HG02571 (cell line): Measurements from ENCODE around the gene PPM1E.
"Not testable (repeated sequence)": the region's sequence is repeated elsewhere in the genome, so short reads cannot be mapped to it uniquely, and the experiment has no call there.

Experiments
- ATAC-seq: cut with Tn5 transposase; IDR thresholded peaks from one replicate; pipeline ENCODE4 v1.9.1; 2021; ENCODE audit warnings: mild to moderate bottlenecking, moderate library complexity; ENCODE audit not compliant: unreplicated experiment

The PPM1E gene

GRCh38 chr17:58755577-58756245 lies at the start of gene PPM1E:
Gene PPM1E (plus strand): TSS chr17:58755854.
- no peak for ATAC-seq

- no peak for ATAC-seq
Observed at GRCh38 chr17:58706351-58707140, 49.1 kb upstream of the PPM1E start.

- ATAC-seq = no peak
Observed at GRCh38 chr17:58710948-58711552, 44.6 kb upstream of the PPM1E start.

GRCh38 chr17:58722274-58722673 lies 33.4 kb upstream of the PPM1E start:
- no peak for ATAC-seq

- ATAC-seq = no peak
Observed at GRCh38 chr17:58722696-58723095, 33.0 kb upstream of the PPM1E start.

- no peak for ATAC-seq
Observed at GRCh38 chr17:58728798-58729197, 26.9 kb upstream of the PPM1E start.

GRCh38 chr17:58730937-58731336 lies 24.7 kb upstream of the PPM1E start:
- ATAC-seq = no peak

GRCh38 chr17:58734040-58734439 lies 21.6 kb upstream of the PPM1E start:
- ATAC-seq = no peak

- ATAC-seq = no peak
Observed at GRCh38 chr17:58734811-58735210, 20.8 kb upstream of the PPM1E start.

- ATAC-seq = no peak
Observed at GRCh38 chr17:58741121-58741625, 14.5 kb upstream of the PPM1E start.

GRCh38 chr17:58747674-58748073 lies 8.0 kb upstream of the PPM1E start:
- no peak for ATAC-seq

GRCh38 chr17:58749627-58750026 lies 6.0 kb upstream of the PPM1E start:
- ATAC-seq = not testable (repeated sequence)

GRCh38 chr17:58753026-58753425 lies 2.6 kb upstream of the PPM1E start:
- no peak for ATAC-seq

- ATAC-seq = no peak
Observed at GRCh38 chr17:58755269-58755576, 431 bp upstream of the PPM1E start.

- no peak for ATAC-seq
Observed at GRCh38 chr17:58756246-58757161, 850 bp downstream of the PPM1E start.

GRCh38 chr17:58757162-58757613 lies 1.5 kb downstream of the PPM1E start:
- no peak for ATAC-seq

- no peak for ATAC-seq
Observed at GRCh38 chr17:58758890-58759289, 3.2 kb downstream of the PPM1E start.

GRCh38 chr17:58759522-58759921 lies 3.9 kb downstream of the PPM1E start:
- ATAC-seq = no peak

- no peak for ATAC-seq
Observed at GRCh38 chr17:58760248-58760647, 4.6 kb downstream of the PPM1E start.

- ATAC-seq = no peak
Observed at GRCh38 chr17:58763263-58763662, 7.6 kb downstream of the PPM1E start.

- no peak for ATAC-seq
Observed at GRCh38 chr17:58764373-58764772, 8.7 kb downstream of the PPM1E start.
